HG03575 (cell line): ENCODE results near the gene POLR3H.

Experiments used
- ATAC-seq: cut with Tn5 transposase; IDR thresholded peaks from one replicate; pipeline ENCODE4 v1.9.1; 2021; ENCODE audit not compliant: unreplicated experiment, insufficient number of reproducible peaks, low FRiP score; ENCODE audit errors: extremely low read depth

POLR3H gene

DNA sequence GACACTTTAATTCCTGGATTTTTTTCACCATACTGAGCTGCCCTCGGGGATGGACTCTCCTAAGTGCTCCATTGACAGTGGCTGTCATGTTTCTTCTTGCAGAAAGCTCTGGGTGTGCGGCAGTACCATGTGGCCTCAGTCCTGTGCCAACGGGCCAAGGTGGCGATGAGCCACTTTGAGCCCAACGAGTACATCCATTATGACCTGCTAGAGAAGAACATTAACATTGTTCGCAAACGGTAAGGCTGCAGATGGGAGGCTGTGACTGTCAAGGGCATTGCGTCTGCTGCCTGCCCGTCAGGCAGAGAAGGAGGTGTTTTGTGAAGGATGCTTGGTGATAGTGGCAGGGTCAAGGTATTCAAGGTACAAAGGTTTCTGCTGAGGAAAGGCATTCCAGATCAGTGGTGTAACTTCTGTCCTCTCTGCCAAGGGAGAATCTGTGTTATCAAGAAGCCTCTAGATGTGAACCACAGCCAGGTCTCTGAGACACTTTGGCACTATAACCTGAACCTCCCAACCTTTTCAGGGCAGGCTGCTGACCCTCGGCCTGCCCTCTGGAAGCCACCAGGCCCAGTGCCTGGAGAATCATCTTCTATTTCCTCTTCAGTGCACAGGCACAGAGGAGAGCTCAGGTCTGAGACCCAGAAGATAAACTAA, 44.5 kb downstream of the POLR3H start:
- no peak for ATAC-seq

DNA sequence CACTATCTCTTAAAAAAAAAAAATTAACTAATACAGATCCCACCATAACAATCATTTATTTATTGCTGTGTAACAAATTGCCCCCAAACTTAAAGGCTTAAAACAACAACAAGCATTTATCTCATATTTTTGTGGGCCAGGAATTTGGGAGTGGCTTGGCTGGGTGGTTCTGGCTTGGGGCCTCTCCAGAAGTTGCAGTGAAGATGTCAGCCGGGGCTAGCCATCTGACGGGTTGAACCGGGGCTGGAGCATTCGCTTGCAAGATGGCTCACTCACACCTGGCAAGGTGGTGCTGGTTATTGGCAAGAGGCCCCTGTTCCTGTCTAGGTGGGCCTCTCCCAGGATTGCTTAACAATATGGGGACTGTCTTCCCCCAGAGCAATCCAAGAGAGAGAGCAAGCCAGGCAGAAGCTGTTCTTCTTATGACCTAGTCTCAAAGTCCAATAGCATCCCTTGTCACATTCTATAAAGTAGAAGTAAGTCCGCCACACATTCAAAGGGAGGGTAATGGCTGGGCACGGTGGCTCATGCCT, 45.9 kb downstream of the POLR3H start:
- ATAC-seq, result no peak

DNA sequence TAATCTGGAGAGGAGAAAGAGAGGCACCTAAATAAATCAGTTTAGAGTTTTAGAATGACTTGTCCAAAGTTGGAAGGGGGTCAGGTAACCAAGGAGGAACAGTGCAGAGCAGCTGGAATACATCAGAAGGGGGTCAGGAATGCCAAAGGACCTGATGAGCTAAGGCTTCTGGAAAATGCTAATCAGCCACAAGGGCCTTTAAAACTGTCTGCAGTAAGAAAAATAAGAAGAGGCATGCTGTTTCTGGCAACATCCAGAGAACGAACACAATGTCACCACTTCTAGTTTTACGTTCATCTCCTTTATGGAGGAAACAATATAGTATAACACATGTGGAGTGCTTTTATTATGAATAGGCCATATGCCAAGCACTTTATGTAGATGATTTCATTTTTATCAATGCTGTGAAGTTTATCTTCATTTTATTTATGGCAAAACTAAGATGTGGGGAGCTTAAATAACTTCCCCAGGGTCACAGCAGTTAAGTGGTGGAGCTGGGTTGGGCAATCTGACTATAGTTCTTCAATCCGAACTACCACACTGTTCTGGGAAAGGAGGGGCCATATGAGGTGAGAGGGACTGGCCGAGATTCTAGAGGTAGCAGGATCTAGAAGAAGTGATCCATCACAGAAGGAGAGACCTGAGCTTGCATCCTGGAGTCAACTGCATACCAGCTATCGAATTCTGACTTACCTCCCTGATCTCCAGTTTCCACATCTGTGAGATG, 52.7 kb downstream of the POLR3H start:
- no peak for ATAC-seq

DNA sequence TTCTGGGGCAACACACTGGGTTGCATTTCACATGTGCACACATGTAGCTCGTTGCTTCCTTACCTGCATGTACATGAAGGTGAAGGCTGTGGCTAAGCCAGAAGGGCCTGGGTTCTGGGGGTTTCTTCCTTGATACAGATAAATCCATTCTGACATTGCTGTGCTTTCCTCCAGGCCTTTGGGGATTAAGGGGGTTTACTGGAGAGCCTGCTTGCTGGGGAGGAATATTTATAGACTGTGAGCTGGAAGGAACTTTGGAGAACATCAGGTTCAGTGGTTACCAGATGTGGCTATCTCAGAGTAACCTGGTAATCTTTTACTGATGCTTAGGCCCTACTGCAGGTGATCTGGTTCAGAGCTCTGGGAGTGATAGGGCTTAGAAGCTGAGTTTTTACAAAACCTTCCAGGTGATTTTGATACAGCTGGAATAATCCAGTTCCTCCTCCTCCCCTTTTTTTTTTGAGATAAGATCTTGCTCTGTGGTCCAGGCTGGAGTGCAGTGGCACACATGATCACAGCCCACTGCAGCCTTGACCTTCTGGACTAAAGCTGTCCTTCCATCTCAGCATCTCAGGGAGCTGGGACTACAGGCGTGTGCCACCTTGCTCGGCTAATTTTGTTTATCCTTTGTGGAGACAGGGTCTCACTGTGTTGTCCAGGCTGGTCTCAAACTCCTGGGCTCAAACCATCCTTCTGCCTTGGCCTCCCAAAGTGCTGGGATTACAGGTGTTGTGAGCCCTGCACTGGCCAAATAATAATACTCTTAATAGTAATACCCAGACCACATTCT, 55.5 kb downstream of the POLR3H start:
- ATAC-seq, result no peak

DNA sequence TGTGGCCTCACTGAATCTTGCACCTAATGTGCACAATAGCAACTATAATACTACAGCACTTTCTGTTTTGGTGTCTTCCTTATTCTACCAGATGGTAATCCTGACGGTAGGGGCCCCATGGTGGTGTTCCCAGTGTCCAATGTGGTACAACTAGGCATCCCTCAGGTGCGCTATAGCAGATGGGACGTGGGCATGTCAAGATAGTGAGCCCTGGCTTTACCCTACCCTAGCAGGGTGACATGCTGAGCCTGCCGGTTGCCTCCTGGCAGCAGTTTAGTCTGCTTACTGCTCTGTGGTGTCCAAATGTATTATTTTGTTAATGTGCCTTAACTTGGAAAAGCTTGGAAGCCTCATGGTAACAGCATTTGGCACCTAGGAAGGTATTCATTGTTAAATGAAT, 56.2 kb downstream of the POLR3H start:
- ATAC-seq, result no peak

DNA sequence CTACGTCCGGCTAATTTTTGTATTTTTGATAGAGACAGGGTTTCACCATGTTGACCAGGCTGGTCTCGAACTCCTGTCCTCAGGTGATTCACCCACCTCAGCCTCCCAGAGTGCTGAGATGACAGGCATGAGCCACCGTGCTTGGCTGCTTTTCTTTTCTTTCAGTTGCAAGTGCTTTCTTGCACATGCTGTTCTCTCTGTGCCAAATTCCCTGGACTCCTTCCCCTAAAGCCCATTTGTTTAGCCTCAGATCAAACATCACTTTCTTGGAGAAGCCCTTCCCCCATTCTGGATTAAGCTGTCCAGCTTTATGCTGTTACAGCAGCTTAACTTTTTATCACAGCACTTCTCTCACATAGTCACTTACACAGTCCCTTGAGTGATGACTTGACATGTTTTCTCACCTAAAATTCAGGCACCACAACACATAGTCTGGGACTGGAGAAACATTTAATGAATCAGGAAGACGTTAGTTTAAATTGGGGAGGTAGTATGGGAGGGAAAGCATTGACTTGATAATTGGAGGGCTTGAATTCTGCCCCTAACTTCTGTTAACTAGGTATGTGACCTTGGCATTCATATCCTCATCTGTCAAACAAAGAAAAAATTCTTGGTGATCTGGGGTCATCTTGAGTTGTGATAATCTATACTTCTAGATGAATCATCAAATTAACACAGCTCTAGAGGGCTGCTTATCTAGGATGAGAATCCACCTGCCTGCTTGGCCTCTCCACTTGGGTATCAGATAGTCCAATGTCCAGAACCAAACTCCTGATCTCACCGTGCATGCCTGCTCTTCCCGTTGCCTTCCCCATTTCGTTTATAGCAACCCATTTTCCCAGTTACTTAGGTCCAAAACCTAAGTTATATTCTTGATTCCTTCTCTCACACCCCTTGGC, 57.0 kb downstream of the POLR3H start:
- no peak for ATAC-seq

DNA sequence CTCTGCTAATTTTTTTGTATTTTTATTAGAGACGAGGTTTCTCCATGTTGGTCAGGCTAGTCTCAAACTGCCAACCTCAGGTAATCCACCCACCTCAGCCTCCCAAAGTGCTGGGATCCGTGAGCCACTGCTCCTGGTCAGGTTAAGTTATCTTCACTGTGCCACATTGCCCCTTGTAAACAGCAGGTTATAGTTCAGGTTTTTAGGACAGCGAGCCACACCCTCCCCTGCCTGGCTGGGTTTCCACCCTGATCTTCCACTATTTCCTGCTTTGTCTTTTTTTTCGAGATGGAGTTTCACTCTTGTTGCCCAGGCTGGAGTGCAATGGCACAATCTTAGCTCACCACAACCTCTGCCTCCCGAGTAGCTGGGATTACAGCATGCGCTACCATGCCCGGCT, 59.2 kb downstream of the POLR3H start:
- ATAC-seq, result no peak

DNA sequence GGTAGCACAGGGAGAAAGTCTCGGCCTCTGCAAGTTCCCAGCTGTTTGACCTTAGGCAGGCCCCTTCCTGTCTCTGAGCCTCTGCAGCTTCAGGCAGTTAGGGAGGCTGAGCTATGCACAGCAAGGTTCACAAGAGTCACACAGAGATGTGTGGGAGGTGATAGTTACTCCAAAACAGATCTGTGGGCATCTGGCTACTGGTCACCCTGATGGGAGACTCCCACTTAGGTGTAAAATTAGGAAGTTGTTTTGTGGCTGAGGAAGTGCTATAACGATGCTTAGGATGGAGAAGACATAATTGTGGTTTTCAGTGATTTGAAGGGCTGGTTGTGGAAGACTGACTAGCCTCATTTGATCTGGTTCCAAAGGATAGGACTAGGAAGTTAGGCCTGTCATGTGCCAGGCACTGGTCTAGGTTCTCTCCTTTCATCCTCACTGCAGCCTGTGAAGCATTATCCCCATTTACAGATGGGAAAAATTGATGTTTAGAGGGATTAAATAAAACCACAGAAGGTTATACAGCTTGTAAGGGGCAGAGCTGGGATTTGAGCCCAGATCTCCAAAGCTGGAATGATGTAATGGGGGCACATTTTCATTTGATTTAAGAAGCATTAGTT, 61.8 kb downstream of the POLR3H start:
- ATAC-seq, result no peak

DNA sequence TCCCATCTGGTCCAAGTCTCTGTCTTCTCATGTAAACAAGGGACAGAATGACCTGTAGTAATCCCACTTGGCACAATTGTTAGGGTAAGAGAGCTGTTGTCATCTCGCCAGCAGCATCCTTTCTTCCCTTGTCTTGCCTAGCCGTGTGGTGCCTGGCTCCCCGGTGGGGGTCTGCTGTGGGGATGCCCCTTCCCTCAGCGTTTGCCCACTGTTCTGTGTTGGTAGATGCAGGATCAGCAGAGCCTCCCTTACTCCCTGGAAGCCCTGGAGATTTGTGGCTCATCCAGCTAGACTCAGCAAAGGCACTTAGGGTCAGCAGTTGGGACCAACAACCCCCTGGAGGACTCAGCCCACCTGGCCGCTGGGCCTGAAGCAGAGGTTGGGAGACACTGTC, 62.3 kb downstream of the POLR3H start:
- ATAC-seq, result no peak

DNA sequence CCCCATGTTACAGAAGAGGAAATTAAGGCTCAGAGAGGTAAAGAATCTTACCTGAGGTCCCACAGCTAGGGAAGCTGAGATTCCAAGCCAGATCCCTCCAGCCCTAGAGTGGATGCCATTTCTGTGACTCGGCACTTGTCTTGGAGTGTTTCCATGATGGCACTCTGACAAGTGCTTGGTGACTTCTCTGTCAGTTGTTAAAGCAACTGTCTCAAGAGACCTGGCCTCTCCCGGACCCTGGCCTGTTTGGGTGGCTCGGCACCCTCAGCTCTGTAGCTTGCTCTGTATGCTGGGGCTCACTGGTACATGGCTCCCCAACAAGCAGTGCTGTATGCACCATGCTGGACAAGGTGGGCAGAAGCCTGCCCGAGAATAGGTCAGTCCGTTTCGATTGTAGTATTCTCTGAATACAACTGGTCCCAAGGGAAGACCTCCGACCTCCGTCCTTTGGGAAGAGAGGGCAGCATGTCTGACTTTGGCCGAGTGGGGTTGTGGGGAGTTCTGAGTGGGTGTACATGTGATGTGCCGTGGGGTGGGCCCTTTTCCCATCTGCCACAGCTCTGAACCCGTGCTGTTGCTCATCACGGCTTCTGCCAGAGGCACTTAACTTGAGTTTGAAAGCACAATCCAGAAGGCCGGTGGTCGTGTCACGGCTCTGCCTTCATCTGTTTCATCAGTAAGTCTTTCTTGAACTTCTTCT, 63.0 kb downstream of the POLR3H start:
- ATAC-seq, result no peak

DNA sequence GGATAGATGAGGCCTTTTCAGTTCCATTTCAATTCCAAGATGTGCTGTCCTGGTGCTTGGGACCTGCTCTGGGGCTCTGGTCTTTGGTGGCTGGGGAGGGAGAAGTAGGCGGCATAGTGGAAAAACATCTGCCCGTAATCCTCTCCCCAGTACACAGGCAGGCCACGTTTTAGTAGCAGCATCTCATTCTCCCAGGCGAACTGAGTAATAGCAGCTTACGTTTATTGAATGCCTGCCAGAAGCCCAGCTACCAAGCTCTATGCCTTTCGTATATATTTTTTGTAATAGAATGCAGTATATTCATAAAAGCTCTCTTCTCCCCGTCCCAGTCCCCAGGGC, 63.9 kb downstream of the POLR3H start:
- ATAC-seq, result no peak

DNA sequence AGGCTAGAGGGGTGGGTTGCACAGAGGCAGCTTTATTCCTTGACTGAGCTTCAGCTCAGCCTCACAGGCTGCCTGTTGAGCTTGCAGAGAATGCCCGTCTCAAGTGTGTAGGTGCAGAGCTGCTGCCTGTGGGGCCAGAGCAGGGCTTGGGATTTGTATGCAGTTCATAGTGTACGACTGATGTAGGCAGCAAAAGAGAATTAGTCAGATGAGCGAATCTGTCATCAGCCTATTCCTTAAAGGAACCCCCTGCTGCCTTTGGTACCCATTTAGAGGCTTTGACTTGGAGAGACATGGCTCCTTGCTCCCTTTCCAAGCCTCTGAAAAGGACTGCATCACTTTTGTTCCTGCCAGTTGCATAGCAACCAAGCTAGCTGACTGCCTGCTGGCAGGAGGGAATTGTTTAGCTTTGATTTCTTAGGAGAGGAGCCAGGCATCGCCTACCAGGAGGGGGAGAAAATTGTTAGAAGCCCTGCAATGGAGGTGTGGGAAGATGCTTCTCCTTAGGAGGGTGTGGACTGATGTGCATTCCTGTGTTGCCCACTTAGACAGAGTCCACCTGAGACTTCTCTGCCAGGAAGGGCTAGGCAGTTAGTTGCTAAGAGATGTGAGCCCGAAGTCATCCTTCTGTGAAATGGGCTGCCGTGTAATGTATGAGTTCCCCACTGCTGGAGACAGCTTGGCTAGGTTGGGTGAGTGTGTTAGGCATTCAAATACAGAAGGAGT, 64.4 kb downstream of the POLR3H start:
- no peak for ATAC-seq

DNA sequence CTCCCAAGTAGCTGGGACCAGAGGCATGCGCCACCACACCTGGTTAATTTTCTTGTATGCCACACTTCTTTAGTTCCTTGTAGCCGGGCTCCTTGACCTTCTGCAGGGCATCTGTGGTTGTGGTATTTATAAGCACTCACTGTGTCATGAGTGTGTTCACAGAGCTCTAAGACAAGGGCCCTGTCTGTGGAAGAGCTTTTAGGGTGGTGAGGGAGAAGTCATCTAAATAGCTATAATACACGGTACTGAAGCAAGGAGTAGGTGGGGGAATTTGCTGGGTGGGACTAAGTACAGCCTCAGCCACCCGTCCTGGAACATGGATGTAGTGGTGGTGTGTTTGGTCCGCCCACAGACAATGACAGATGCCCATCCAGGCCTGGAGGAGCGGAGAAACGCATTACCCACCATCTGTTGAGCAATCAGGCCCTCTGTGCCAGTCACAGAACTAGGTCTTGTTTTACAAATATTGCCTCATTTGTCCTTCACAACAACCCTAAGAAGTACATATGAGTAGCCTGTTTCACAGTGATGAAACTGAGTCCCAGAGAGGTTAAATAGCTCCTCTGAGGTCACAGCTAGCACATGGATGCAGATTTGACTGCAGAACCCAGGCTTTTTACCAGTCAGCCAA, 65.3 kb downstream of the POLR3H start:
- no peak for ATAC-seq

DNA sequence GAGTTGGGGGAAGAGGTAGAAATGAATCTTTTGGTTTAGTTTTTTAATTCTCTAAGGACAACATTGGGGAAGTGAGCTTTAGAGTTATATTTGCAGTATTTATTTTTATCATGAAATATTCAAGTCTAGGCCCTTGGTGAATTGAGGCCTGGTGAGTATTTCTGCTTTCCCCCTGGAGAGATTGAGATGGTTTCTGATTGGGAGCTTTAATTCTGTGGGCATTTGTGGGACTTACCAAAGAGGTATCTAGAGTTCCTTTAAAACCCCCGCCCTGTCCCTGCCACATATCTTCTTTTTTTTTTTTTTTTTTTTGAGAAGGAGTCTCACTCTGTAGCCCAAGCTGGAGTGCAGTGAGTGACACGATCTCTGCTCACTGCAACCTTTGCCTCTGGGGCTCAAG, 65.8 kb downstream of the POLR3H start:
- no peak for ATAC-seq
